Renal cortex interstitium (tissue), 11 donors: ENCODE data around the gene ZFR. TPM values are rescaled to one million over a fixed set of nuclear protein-coding genes. Genes with fewer than 3 reads are reported as not detected.
"Not testable (repeated sequence)": the region's sequence is repeated elsewhere in the genome, so short reads cannot be mapped to it uniquely, and the experiment has no call there.

Source experiments
- DNase-seq, 11 donors: peaks; one replicate each; pipeline ENCODE4 v3.0.0-alpha.2; 2013; ENCODE audit warnings: low read depth in 9 of 11, low spot score in 4 of 11; ENCODE audit errors: extremely low read depth in 1 of 11
- polyA plus RNA-seq, 3 donors: library from polyadenylated mRNA; unstranded; fragments of 120-200 nt; gene quantifications; one replicate each; pipeline ENCODE4 v1.2.1, GENCODE V29; 2013; ENCODE audit not compliant: insufficient read length in 3 of 3

The ZFR gene
- polyA plus RNA-seq, 3 donors: 116 to 130 (median 119) TPM

GRCh38 chr5:32383586-32383985 is 61.0 kb downstream of the ZFR start:
- no peak for DNase-seq

DNA sequence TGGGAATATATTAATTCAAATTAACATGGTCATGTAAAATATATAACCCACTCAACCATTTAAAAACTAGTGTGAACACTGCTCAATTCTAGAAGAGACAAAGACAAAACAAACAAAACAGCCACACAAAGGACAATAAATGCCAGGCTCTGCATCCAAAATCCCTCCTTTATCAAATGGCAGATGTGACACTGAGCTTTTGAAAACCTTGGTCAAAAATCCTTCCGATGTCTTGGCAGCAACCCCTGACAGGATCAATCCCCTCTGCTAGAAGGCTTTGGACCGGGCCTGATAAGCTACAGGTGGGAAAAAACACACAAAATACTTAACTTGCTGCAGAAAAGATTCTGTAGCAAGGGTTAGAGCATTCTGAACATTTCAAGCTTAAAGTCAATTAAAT is 61.5 kb downstream of the ZFR start:
- no peak for DNase-seq

DNA sequence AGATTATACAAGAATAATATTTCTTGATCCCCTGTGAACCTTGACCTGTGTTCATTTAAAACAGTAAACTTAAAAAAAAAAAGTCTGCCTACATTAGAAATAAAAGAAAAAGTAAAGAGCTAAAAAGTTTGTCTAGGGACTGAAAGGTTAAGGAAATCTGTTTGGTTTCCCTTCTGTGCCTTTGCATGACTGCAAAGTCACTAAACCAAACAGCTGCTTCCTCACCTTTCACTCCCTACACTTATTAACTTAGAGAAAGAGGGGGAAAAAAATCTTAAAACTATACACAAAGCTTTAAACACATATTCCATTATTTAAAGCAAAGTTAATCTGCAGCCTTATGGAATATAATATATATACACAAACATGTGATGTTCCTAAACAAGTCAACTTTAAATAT is 65.1 kb downstream of the ZFR start:
- no peak for DNase-seq

- no peak for DNase-seq
These were observed 65.6 kb downstream of the ZFR start for GRCh38 chr5:32378966-32379365.

DNA sequence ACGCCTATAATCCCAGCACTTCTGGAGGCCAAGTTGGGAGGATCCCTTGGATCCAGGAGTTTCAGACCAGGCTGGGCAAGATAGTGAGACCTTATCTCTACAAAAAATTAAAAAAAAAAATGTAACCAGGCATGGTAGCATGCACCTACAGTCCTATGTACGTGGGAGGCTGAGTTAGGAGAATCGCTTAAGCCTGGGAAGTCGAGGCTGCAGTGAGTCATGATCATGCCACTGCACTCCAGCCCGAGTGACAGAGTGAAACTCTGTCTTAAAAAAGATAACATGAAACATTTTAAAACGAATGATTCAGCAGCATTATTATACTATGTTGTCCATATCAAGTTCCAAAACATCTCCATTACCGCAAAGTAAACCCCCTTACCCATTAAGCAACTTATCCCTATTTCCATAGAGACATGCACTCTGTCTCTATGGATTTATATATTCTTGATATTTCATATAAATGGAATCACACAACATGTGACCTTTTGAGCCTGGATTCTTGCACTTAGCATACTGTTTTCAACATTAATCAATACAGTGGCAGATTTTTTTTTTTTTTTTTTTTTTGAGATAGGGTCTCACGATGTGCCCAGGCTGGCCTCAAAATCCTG is 74.9 kb downstream of the ZFR start:
- DNase-seq: no peak

- DNase-seq: no peak
These were observed 75.5 kb downstream of the ZFR start for GRCh38 chr5:32369032-32369431.

GRCh38 chr5:32367271-32367670 is 77.3 kb downstream of the ZFR start:
- DNase-seq: not testable (repeated sequence)

DNA sequence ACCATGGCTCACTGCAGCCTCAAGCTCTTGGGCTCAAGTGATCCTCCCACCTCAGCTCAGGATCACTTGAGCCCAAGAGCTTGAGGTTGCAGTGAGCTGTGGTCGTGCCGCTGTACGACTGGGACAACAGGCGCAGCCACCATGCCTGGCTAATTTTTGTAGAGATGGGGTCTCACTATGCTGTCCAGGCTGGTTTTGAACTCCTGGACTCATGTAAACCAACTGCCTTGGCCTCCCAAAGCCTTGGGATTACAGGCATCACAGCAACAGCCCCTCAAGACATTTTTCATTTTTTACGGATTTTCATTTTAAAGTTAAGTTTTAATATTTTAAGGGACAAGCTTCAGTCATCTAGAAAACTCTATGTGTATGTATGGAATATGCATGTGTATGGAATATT is 78.9 kb downstream of the ZFR start:
- no peak for DNase-seq

DNA sequence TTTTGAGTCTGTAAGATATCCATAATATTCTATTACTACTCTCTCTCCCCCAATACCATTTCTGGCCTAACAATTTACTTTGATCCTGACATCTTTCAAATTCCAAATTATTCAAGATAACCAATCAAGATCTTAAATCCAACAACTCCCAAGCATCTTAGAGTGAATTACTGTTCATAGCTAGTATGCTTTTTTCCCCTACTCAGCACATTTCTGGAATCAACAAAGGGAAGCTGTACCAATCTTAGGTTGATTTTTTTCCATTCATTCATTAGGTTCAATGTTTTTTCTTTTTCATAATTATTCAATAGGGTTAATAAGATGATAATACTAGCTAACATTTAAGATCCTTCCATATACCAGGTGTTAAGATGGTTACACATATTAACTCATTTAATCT is 81.5 kb downstream of the ZFR start:
- DNase-seq: no peak

DNA sequence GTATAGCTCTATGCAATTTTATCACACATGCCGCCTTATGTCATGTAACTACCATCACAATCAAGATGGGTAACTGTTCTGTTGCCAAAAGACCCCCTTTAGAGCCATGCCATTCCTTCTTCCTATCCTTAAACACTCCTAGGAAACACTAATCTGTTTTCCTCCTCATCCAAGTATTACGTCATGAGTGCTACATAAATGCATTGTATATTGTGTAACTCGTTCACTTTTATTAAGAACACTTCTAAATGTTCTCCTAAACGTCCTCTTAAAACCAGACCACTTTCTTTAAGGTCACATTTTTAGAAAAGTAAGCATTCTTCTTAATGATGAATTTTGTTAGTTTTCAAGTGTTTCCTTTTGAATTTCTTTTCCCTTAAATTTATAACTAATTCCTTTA is 82.0 kb downstream of the ZFR start:
- no peak for DNase-seq

- no peak for DNase-seq
These were observed 83.6 kb downstream of the ZFR start for GRCh38 chr5:32360906-32361305.

DNA sequence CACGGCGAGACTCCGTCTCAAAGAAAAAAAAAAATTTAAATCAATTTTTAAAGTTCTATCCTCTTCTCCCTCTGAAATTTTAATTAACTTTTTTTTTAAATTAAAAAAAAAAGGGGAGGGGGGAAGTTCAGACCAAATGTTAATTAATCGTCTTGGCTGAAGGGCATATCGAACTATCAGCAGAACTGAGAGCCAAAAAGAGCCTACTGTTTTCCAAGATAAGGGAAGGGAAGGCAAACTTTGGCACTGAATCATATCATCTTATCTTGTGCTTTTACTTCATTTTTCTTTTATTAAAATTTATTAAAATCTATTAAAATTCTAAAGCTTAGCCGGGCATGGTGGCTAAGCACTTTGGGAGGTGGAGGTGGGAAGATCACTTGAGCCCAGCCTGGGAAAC is 85.9 kb downstream of the ZFR start:
- DNase-seq: no peak

DNA sequence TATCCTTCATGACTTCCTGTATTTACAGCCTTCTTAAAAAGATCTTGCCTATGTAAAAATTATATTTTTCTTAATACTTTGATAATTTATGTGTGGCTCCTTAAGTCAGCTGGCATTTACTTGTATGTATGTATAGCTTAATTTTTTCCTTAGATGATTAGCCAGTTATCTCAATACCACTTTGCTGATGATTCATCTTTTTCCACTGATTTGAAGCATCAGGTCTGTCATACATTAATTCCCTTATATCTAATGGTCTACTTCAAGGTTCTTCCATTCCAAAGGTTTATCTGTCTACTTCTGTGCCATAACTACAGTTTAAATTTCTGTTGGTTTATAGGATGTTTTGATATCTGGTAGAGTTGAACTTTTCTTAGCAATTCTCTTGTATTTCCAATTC is 86.9 kb downstream of the ZFR start:
- DNase-seq: no peak

- no peak for DNase-seq
These were observed 88.9 kb downstream of the ZFR start for GRCh38 chr5:32355686-32356085.

DNA sequence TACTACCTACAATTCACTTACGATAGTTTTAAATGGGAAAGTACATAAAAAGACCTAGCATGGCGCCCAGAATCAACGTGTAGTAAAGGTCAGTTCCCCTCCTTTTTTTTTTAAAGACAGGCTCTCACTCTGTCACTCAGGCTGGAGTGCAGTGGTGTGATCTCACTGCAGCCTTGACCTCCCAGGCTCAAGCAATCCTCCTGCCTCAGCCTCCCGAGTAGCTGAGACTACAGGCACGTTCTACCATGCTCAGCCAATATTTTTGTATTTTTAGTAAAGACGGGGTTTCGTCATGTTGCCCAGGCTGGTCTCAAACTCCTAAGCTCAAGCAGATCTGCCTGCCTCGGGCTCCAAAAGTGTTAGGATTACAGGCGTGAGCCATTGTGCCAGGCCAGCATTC is 91.1 kb downstream of the ZFR start:
- DNase-seq: no peak

- no peak for DNase-seq
These were observed 91.9 kb downstream of the ZFR start for GRCh38 chr5:32352685-32353084.

DNA sequence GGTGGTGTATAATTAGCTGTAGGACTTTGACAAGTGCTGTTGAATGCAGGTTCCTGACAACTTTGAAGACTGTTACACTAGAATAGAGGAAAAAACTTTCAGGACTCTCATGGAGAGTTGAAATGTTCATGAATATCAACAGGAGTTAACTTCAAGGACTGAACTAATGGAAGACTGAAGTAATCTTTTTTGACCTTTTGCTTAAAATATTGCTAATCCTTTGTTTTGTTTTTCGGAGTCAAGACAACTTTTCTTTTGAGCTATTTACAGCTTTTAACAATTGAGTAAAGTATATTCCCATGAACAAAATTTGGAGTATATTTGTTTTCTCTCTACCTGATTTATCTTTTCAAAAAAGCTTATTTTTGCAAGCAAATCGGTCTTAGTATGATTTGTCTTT is 97.7 kb downstream of the ZFR start:
- no peak for DNase-seq

- no peak for DNase-seq
These were observed 101.4 kb downstream of the ZFR start for GRCh38 chr5:32343058-32343672.

DNA sequence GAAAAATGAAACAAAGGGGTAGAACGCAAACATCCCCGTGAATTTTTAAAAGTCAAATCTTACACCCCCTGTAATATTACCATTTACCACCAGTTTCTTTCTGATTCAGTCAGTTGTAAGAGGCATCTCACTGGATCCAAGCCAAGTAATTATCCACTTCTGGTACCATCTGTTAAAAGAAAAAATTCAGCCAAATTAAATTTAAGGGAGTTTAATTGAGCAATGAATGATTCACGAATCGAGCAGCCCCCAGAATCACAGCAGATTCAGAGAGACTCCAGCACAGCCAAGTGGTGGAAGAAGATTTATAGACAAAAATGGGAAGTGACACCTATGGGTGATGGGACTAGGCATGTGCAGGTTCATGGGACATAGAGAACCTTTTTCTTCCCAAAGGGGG is 101.9 kb downstream of the ZFR start:
- no peak for DNase-seq

DNA sequence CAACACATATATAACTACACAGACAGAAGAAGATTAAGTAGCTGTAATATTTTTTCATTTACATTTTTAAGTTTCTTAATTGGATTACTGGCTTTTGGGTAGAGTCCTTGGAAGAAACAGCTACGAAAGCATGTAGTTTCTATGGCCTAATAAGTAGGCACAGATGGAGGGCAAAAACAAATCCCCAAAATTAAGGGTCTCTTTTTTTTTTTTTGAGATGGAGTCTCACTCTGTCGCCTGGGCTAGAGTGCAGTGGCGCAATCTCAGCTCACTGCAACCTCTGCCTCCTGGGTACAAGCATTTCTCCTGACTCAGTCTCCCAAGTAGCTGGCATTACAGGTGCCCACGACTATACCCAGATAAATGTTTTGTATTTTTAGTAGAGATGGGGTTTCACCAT is 104.7 kb downstream of the ZFR start:
- DNase-seq: no peak

DNA sequence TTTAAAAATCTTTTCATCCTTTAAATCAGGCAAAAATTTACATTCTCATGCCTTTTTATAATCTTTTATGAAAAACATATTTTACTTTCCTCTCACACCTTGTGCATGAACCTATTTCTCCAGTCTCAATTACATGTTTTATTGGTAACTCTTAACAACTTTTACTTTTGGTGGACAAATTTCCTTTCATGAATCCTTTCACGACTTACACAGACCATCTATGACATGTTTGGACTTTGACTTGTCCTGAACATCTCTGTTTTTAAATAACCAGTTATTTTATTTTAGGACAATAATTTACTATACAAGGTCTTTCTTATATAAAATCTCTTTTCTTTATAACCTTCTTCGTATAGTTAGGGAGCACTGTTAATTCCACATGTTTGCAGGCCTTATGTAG is 105.3 kb downstream of the ZFR start:
- peak in 1 of 11 donors; percentile 18 for DNase-seq
